Measurements from ENCODE around the gene EFHC1.

The EFHC1 gene

DNA sequence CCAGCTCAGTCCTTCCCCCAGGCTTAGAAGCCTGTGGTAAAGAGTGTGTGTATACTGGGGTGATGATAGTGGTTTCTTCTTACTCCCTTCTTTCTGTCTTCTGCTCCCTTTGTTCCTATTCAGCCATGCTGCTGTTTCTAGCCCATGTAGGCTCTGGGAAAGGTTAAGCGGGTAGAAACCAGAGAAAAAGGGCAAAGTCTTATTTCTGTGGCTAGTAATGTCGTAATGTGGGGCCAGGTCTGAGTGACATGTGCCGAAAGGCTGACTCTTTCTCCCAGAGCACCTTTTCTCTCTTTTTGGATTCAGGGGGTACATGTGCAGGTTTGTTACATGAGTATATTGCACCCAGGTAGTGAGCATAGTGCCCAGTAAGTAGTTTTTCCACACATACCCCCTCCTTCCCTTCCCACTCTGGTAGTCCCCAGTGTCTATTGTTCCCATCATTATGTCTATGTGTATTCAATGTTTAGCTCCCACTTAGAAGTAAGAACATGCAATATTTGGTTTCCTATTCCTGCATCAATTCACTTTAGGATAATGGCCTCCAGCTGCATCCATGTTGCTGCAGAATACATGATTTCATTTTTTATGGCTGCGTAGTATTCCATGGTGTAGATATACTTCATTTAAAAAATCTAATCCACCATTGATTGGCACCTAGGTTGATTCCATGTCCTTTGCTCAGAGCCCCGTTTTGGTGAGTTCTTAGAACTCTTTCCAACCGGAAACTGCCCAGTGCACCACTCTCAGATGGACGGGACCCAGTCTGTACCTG is 74.3 kb downstream of the EFHC1 start:
- H3K9me3 Mint-ChIP-seq, result no peaks in the 10 kb centered on the region
- peak overlapping the region in 1 of 2 donors; percentile 54 for H3K27ac Mint-ChIP-seq
- no peak overlapping the region for H3K4me3 Mint-ChIP-seq
- DNase-seq (no peak), ATAC-seq (replicated peaks) (no peak)
- peaks cover 0 to 2% of the 10 kb centered on the region in 2 donors for H3K4me1 Mint-ChIP-seq (ENCODE audit: low read depth in 2 of 2)
- no peaks in the 10 kb centered on the region for H3K36me3 Mint-ChIP-seq (ENCODE audit: insufficient read depth)
- H3K27me3 Mint-ChIP-seq, result no peaks in the 10 kb centered on the region

- Mint-ChIP-seq H3K27me3 (no peaks in the 10 kb centered on the region), H3K4me1 (ENCODE audit: low read depth in 2 of 2) (peaks cover 0 to under 1% of the 10 kb centered on the region in 2 donors), H3K27ac (no peak overlapping the region), H3K9me3 (no peaks in the 10 kb centered on the region), H3K4me3 (no peak overlapping the region), H3K36me3 (ENCODE audit: insufficient read depth) (no peaks in the 10 kb centered on the region)
- DNase-seq, result no peak
- no peak for ATAC-seq (replicated peaks)
Observed at GRCh38 chr6:52495922-52496321, 75.8 kb downstream of the EFHC1 start.

DNA sequence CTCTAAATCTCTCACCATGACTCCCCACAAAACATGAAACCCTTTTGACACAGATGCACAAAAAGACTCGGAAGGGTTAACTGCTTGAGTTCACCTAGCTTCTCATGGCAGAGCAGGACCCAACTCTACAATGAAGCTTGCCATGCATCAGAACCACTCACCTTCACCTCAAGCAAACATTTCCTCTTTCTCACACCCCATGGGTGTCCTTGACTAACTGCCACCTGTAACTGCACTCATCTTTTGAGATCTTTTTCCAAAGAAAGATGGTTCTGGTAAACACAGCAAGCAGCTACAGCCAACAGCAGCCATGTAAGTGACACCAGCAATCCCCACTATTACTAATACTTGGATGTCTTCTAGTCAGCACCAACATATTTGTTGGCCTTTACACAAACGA is 76.5 kb downstream of the EFHC1 start:
- Mint-ChIP-seq H3K4me1 (ENCODE audit: low read depth in 2 of 2) (no peaks in the 10 kb centered on the region), H3K4me3 (no peak overlapping the region), H3K27me3 (no peaks in the 10 kb centered on the region), H3K9me3 (no peaks in the 10 kb centered on the region), H3K27ac (peak overlapping the region in 1 of 2 donors; percentile 26), H3K36me3 (ENCODE audit: insufficient read depth) (no peaks in the 10 kb centered on the region)
- ATAC-seq (replicated peaks), result no peak
- no peak for DNase-seq

DNA sequence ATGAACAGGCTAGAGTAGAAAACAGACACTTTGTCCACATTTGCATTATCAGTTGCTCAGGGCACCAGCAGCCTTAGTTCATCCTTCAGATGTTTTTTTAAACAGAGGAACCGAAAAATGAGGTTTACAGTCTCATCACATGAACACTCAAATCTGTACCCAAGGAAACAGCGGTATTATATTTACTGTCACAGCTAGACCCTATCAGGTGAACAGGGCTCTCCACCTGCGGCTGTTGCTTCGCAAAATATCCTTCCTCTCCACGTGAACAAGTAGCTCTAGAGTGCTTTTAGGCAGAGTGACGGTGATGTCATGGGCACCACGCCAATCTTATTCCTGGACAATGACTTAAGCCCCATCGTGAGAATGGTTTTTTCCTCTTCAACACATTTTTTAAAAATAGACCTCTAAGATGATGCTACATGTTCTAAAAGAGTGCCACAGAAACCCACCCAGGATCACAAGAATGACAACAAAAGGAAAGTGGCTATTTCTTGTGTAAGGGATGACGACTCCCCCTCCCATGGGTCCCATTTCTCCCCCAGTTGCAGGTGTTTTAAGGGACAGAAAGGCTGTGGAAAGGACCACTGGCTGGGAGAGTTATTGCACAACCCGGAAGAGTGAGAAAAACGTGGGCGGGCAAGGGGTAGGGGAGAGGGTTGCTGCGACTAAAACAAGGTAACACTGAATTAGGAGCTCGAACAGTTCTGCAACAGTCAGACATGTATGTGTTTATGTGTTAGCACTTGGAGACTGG is 77.7 kb downstream of the EFHC1 start:
- no peak for DNase-seq
- Mint-ChIP-seq H3K4me3 (no peak overlapping the region), H3K9me3 (no peaks in the 10 kb centered on the region), H3K4me1 (ENCODE audit: low read depth in 2 of 2) (no peaks in the 10 kb centered on the region), H3K27me3 (no peaks in the 10 kb centered on the region), H3K27ac (peak overlapping the region in 1 of 2 donors; percentile 62), H3K36me3 (ENCODE audit: insufficient read depth) (no peaks in the 10 kb centered on the region)
- ATAC-seq (replicated peaks), result peak; percentile 35

GRCh38 chr6:52498538-52499017 is 78.4 kb downstream of the EFHC1 start:
- no peak for DNase-seq
- no peak for ATAC-seq (replicated peaks)
- Mint-ChIP-seq H3K9me3 (no peaks in the 10 kb centered on the region), H3K4me1 (ENCODE audit: low read depth in 2 of 2) (no peaks in the 10 kb centered on the region), H3K4me3 (no peak overlapping the region), H3K36me3 (ENCODE audit: insufficient read depth) (no peaks in the 10 kb centered on the region), H3K27me3 (no peaks in the 10 kb centered on the region), H3K27ac (no peak overlapping the region)

DNA sequence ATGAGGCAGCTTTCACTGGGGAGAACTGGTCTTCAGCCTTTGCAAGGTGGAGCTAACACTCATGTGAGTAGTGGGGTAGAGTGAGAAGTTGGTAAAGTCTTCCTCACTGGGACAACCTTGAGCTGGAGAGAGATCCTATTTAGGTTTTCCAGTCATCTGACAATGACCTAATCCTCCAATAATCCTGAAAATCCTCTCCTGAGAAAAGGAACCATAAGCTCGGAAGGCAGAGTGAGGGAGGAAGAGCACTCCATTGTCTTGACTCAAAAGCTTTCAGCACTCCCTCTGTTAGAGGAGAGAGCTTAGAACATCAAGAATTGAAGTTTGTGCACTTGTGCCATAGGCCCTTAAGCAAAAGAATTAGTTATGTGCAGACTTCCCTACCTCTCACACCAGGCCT is 78.9 kb downstream of the EFHC1 start:
- DNase-seq (no peak), ATAC-seq (replicated peaks) (no peak)
- H3K27me3 Mint-ChIP-seq, result no peaks in the 10 kb centered on the region
- no peaks in the 10 kb centered on the region for H3K4me1 Mint-ChIP-seq (ENCODE audit: low read depth in 2 of 2)
- no peak overlapping the region for H3K27ac Mint-ChIP-seq
- H3K36me3 Mint-ChIP-seq (ENCODE audit: insufficient read depth), result no peaks in the 10 kb centered on the region
- H3K9me3 Mint-ChIP-seq, result no peaks in the 10 kb centered on the region
- H3K4me3 Mint-ChIP-seq, result no peak overlapping the region

GRCh38 chr6:52499681-52500236 is 79.6 kb downstream of the EFHC1 start:
- DNase-seq, result no peak
- no peak overlapping the region for H3K27ac Mint-ChIP-seq
- H3K36me3 Mint-ChIP-seq (ENCODE audit: insufficient read depth), result no peaks in the 10 kb centered on the region
- H3K4me1 Mint-ChIP-seq (ENCODE audit: low read depth in 2 of 2), result no peaks in the 10 kb centered on the region
- H3K4me3 Mint-ChIP-seq, result no peak overlapping the region
- ATAC-seq (replicated peaks), result no peak
- H3K9me3 Mint-ChIP-seq, result no peaks in the 10 kb centered on the region
- H3K27me3 Mint-ChIP-seq, result no peaks in the 10 kb centered on the region

DNA sequence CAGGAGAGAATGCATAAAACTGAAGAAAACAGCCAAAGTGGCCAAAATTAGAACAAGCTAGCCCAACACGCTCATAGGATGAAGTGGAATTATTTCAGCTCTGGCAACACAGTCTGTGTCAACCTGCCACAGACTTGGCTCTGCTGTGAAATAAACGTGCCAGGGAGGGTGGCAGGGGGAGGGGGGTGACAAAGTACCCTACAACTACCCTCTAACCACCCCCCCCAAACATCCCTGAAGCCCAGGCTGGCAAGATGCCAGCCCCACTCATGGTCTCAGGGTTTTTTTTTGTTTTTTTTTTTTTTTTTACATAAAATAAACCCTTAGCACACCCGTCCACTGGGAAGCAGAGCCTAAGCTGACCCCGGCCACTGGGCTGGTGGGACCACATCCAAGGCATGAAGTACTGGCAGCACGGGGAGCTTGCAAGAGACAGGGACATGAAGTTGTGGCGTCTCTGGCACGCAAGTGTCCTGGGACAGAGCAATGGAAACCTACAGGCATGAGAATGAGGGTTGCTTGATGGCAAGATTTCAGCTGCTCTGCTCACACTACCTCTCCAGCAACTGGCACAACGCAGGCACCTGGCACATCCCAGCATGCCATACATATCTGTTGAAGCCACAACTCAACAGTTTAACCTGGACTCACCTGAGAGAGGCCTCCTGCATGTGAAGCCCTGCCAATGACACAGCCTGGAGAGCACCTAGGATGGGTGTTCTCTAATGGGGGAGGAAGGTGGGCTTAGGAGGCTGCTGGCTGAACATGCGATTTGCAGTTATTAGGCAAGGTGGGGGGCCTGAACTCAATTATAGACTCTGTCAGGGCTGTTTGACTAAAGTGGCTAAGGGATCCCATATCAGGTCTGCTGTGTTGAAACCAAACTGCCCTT is 80.3 kb downstream of the EFHC1 start:
- Mint-ChIP-seq H3K36me3 (ENCODE audit: insufficient read depth) (no peaks in the 10 kb centered on the region), H3K27me3 (no peaks in the 10 kb centered on the region), H3K4me1 (ENCODE audit: low read depth in 2 of 2) (no peaks in the 10 kb centered on the region), H3K4me3 (no peak overlapping the region), H3K9me3 (no peaks in the 10 kb centered on the region), H3K27ac (no peak overlapping the region)
- no peak for DNase-seq
- no peak for ATAC-seq (replicated peaks)

GRCh38 chr6:52502306-52503029 is 82.3 kb downstream of the EFHC1 start:
- Mint-ChIP-seq H3K4me3 (no peak overlapping the region), H3K27ac (no peak overlapping the region), H3K9me3 (no peaks in the 10 kb centered on the region), H3K36me3 (ENCODE audit: insufficient read depth) (peaks cover under 1% of the 10 kb centered on the region), H3K27me3 (no peaks in the 10 kb centered on the region), H3K4me1 (ENCODE audit: low read depth in 2 of 2) (no peaks in the 10 kb centered on the region)
- ATAC-seq (replicated peaks), result no peak
- DNase-seq, result no peak

DNA sequence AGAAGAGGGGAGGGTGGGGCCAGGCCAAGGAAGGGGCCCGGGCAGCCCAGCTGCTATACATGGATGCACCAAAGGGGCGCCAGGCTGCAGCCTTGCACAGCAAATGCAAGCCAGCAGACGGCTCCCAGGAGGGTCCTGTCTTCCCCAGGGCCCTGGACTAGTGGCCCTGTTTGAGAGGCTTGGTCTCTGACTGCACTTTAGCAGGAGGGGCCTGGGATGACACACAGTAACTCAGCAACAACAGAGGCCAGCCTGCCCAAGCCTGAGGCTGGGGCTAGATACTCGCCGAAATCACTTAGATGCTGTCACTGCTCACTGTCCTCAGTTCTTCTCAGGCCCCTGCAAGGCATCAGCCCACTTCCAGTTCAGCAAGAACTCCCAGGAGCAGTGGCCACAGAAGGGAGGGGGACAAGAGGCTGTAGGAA is 83.2 kb downstream of the EFHC1 start:
- Mint-ChIP-seq H3K4me3 (no peak overlapping the region), H3K36me3 (ENCODE audit: insufficient read depth) (peaks cover 9% of the 10 kb centered on the region), H3K27ac (no peak overlapping the region), H3K27me3 (no peaks in the 10 kb centered on the region), H3K9me3 (no peaks in the 10 kb centered on the region), H3K4me1 (ENCODE audit: low read depth in 2 of 2) (no peaks in the 10 kb centered on the region)
- DNase-seq, result no peak
- ATAC-seq (replicated peaks), result no peak

GRCh38 chr6:52503851-52504781 is 84.0 kb downstream of the EFHC1 start:
- Mint-ChIP-seq H3K9me3 (no peaks in the 10 kb centered on the region), H3K4me3 (no peak overlapping the region), H3K27me3 (no peaks in the 10 kb centered on the region), H3K36me3 (ENCODE audit: insufficient read depth) (peaks cover 11% of the 10 kb centered on the region), H3K4me1 (ENCODE audit: low read depth in 2 of 2) (no peaks in the 10 kb centered on the region), H3K27ac (peak overlapping the region in 1 of 2 donors; percentile 64)
- ATAC-seq (replicated peaks) (no peak), DNase-seq (no peak)

GRCh38 chr6:52504782-52505136 is 84.6 kb downstream of the EFHC1 start:
- Mint-ChIP-seq H3K27ac (peak overlapping the region in 1 of 2 donors; percentile 64), H3K4me1 (ENCODE audit: low read depth in 2 of 2) (no peaks in the 10 kb centered on the region), H3K4me3 (no peak overlapping the region), H3K36me3 (ENCODE audit: insufficient read depth) (peaks cover 14% of the 10 kb centered on the region), H3K27me3 (no peaks in the 10 kb centered on the region), H3K9me3 (no peaks in the 10 kb centered on the region)
- DNase-seq (no peak), ATAC-seq (replicated peaks) (no peak)
